Endothelial cell of umbilical vein (primary cell): ENCODE results near the gene PTPN5.

ENCODE experiments used
- CTCF ChIP-seq, 2 donors: IDR thresholded peaks; 1 replicate in 1 of 2; 2 replicates in 1 of 2; pipeline ENCODE4 v1.5.1; 2011; ENCODE audit warnings: low read length in 2 of 2, mild to moderate bottlenecking in 2 of 2, moderate library complexity in 2 of 2, control low read depth in 1 of 2, inconsistent platforms in 1 of 2, low read depth in 1 of 2; ENCODE audit not compliant: insufficient read depth in 1 of 2; ENCODE audit errors: extremely low read depth in 1 of 2
- EZH2 ChIP-seq: IDR thresholded peaks from 2 replicates; pipeline ENCODE4 v1.6.1; 2012; ENCODE audit warnings: borderline replicate concordance, low read depth, mild to moderate bottlenecking, moderate library complexity, low read length, inconsistent platforms; ENCODE audit not compliant: severe bottlenecking
- POLR2A ChIP-seq: IDR thresholded peaks from 2 replicates; pipeline ENCODE4 v1.6.1; 2012; ENCODE audit warnings: low read depth, mild to moderate bottlenecking, control low read depth, low read length
- POLR2AphosphoS5 ChIP-seq: IDR thresholded peaks from 2 replicates; pipeline ENCODE4 v1.6.1; 2012; ENCODE audit warnings: low read depth, mild to moderate bottlenecking, control low read depth, low read length, moderate library complexity; ENCODE audit not compliant: insufficient read depth
- TF ChIP-seq, protein P1 (sequence below): IDR thresholded peaks from 2 replicates; pipeline ENCODE4 v1.6.1; 2011; ENCODE audit not compliant: insufficient read depth, insufficient read length

DNA sequence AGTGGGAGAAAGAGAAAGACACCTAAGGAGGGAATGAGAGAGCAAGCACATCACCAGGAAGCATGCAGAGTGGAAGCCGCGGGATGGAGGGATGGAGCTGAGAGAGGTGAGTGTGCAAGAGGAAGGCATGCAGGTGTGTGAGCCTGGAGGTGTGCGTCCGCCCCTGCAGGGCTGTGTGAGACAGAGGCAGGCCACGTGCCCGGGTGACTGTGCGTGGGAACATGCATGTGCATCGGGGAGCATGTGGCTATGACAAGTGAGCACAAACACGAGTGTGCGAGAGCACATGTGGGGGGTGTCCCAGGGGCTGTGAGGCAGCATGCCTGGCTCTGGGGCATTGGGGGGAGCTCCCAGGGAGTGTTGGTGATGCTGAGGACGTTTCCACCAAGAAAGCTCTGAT, 29.9 kb downstream of the PTPN5 start:
- TF ChIP-seq POLR2A (no peak), POLR2AphosphoS5 (no peak), CTCF (IDR thresholded peaks at IDR 0.05; ENCODE audit: extremely low read depth in 1 of 2, insufficient read depth in 1 of 2, low read depth in 1 of 2, low read length in 2 of 2) (no peak), EZH2 (no peak)
- TF ChIP-seq, protein P1, sequence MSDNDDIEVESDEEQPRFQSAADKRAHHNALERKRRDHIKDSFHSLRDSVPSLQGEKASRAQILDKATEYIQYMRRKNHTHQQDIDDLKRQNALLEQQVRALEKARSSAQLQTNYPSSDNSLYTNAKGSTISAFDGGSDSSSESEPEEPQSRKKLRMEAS, result no peak
